ENCODE data around the gene SPRED1. TPM values are rescaled to one million over a fixed set of nuclear protein-coding genes. Genes with fewer than 3 reads are reported as not detected.

Gene SPRED1
- total RNA-seq, 1 donor from 2014 or later, result 62.1 TPM

DNA sequence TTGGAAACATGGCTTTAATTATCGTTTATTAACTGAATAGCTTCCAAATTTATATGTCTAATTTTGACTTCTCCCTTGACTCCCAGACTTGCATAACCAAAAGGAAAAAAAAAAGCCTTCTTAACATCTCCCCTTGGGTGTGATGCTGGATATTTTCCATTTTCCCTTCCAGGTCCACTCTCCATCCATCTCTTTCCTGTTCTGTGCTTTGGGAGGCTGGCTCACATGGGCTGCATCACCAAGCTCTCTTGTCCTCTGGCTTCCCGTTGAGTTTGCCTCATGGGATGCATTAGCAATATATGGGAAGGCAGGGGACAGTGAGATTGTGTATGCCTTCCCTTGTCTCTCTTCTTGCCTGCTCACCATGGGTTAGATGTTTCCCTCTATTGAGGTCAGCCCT, 123.4 kb downstream of the SPRED1 start:
- peaks cover 16% of the 10 kb centered on the region for H3K4me1 ChIP-seq
- H3K27me3 ChIP-seq, result no peaks in the 10 kb centered on the region
- intact Hi-C loops (cut with DNase I), result no loop called here
- DNase-seq (no peak), ATAC-seq (no peak)
- TF ChIP-seq, protein P1, sequence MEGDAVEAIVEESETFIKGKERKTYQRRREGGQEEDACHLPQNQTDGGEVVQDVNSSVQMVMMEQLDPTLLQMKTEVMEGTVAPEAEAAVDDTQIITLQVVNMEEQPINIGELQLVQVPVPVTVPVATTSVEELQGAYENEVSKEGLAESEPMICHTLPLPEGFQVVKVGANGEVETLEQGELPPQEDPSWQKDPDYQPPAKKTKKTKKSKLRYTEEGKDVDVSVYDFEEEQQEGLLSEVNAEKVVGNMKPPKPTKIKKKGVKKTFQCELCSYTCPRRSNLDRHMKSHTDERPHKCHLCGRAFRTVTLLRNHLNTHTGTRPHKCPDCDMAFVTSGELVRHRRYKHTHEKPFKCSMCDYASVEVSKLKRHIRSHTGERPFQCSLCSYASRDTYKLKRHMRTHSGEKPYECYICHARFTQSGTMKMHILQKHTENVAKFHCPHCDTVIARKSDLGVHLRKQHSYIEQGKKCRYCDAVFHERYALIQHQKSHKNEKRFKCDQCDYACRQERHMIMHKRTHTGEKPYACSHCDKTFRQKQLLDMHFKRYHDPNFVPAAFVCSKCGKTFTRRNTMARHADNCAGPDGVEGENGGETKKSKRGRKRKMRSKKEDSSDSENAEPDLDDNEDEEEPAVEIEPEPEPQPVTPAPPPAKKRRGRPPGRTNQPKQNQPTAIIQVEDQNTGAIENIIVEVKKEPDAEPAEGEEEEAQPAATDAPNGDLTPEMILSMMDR (IDR thresholded peaks at IDR 0.05), result no peak
- no peak overlapping the region for H3K4me3 ChIP-seq
- H3K36me3 ChIP-seq, result no peaks in the 10 kb centered on the region
- H3K9me3 ChIP-seq, result no peaks in the 10 kb centered on the region
- H3K27ac ChIP-seq, result no peak overlapping the region

DNA sequence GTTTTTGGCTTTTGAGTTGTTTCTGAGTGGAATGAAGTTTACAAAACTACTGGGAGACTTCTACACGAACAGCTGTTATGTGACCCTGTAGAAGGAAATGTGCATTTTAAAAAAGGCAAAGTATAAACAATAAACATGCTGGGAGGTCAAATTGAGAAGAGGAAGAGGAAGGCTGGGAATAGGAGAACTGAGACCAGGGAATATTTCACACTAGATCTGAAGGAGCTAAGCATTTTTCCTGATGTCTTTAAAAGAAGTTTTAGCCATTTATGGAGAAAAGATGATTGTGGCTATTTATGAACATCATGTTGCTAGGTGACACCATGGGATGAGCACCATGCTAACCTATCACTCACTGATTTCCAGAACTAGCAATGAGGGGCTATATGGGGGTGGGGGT, 125.0 kb downstream of the SPRED1 start:
- Histone ChIP-seq H3K9me3 (no peaks in the 10 kb centered on the region), H3K27me3 (no peaks in the 10 kb centered on the region), H3K36me3 (no peaks in the 10 kb centered on the region), H3K27ac (peak overlapping the region; percentile 62), H3K4me1 (peaks cover 16% of the 10 kb centered on the region), H3K4me3 (no peak overlapping the region)
- DNase-seq (no peak), ATAC-seq (no peak)
- intact Hi-C loops (cut with DNase I), result no loop called here
- TF ChIP-seq, protein P1 (IDR thresholded peaks at IDR 0.05), result no peak

DNA sequence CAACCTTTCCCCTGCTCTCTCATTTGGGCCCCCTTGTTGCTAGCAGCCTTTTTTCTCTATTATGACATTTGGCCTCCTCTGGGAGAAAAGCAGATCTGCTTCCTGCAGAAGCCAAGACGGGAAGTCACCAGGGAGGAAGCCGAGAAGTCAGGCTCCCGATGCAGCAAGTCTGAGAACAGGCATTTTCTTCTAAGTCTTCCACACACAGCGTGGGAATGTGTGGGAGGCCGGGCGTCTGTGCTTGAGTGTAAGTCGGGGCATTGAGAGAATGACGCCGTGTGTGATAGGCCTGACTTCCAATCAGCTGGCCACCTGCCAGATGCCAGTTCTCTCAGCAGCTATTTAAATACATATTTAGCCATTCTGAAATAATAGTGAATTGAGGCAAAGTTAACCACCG, 125.5 kb downstream of the SPRED1 start:
- H3K9me3 ChIP-seq, result no peaks in the 10 kb centered on the region
- no peaks in the 10 kb centered on the region for H3K36me3 ChIP-seq
- H3K4me3 ChIP-seq, result no peak overlapping the region
- H3K27me3 ChIP-seq, result no peaks in the 10 kb centered on the region
- intact Hi-C loops (cut with DNase I), result no loop called here
- ATAC-seq (peak; percentile 75), DNase-seq (peak; percentile 70)
- peak overlapping the region; percentile 62 for H3K27ac ChIP-seq
- TF ChIP-seq, protein P1 (IDR thresholded peaks at IDR 0.05), result no peak
- H3K4me1 ChIP-seq, result peaks cover 16% of the 10 kb centered on the region

DNA sequence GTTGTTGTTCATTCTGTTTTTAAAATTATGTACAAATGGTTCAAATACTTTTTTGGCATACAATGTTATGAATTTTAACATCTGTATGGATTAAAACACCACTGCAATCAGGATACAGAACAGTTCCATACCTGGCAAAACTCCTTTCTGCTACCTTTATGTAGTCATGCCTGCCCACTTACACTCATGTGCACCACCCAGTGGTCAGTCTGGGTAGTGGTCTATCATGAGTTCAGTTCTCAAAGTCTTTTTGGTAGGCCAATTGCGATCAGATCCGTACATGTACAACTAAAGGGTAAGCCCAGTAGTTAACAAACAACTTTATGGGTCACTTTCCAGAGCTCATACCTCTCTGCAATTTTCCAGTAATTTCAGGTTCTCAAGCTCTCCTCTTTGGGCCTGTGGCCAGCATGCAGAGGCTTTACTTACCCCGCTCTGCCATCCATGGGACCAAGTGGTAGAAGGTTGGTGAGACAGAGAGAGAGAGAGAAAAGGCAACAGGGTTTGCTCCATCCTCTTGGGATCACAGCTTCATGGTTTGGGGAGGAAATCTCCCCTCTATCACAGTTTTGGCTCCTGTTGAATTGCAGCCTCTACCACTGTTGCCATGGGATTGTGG, 137.4 kb downstream of the SPRED1 start:
- intact Hi-C loops (cut with DNase I), result no loop called here
- peak; percentile 97 for ATAC-seq
- H3K36me3 ChIP-seq, result no peaks in the 10 kb centered on the region
- TF ChIP-seq, protein P1 (IDR thresholded peaks at IDR 0.05), result peak; percentile 90
- no peak overlapping the region for H3K4me3 ChIP-seq
- DNase-seq, result peak; percentile 63
- no peak overlapping the region for H3K27ac ChIP-seq
- H3K9me3 ChIP-seq, result no peaks in the 10 kb centered on the region
- no peaks in the 10 kb centered on the region for H3K27me3 ChIP-seq
- H3K4me1 ChIP-seq, result no peaks in the 10 kb centered on the region

DNA sequence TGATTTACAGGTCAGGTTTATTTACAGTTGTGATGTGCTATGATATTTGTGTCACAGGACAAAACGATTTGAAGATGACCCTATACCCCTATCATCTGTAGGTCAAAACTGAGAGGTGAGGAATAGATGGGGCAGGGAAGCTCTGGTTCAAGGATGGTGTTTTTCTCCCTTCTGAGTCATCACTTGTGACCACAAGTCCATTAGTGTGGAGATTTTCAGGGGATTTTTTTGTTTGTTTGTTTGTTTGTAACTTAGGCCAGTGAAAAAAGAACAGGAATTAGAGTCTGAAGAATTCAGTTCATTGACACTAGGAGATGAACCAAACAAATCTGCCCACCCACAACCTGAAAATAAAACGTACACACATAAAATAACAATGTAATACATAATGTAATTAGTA, 138.6 kb downstream of the SPRED1 start:
- Histone ChIP-seq H3K27ac (no peak overlapping the region), H3K27me3 (no peaks in the 10 kb centered on the region), H3K9me3 (no peaks in the 10 kb centered on the region), H3K4me1 (no peaks in the 10 kb centered on the region), H3K36me3 (no peaks in the 10 kb centered on the region), H3K4me3 (no peak overlapping the region)
- ATAC-seq (no peak), DNase-seq (no peak)
- TF ChIP-seq, protein P1 (IDR thresholded peaks at IDR 0.05), result no peak
- intact Hi-C loops (cut with DNase I), result no loop called here

DNA sequence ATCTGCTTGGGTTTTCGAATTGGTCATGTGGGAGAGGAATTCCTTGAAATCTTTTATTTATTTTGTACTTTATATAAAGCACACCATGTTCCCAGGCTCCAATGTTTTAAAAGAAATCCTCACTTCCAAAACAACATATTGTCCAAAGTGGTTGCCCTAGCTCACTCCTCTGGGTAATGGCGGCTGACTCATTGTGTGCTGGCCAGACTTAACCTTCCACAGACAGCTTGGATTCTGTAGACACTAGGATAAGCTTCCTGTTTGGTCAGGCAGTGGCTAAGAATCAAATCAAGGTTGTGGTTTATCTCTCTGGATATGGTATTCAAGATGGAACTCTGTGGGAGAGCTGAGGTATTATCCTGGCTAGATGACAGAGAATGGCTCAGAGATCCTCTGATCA, 145.5 kb downstream of the SPRED1 start:
- intact Hi-C loops (cut with DNase I), result no loop called here
- Histone ChIP-seq H3K4me3 (no peak overlapping the region), H3K27me3 (no peaks in the 10 kb centered on the region), H3K36me3 (no peaks in the 10 kb centered on the region), H3K27ac (no peak overlapping the region), H3K4me1 (no peaks in the 10 kb centered on the region), H3K9me3 (no peaks in the 10 kb centered on the region)
- TF ChIP-seq, protein P1 (IDR thresholded peaks at IDR 0.05), result no peak
- ATAC-seq, result no peak
- DNase-seq, result no peak

Data from upper lobe of right lung (tissue), 1 donor.